ENCODE data around the gene RBCK1. TPM values are rescaled to one million over a fixed set of nuclear protein-coding genes. Genes with fewer than 3 reads are reported as not detected.
A peak's percentile ranks its signal among the peaks of the same experiment; 100 is the strongest.

Gene RBCK1
- total RNA-seq, 4 donors from 2014 or later, result 57.9 to 86.3 (median 64.6) TPM

DNA sequence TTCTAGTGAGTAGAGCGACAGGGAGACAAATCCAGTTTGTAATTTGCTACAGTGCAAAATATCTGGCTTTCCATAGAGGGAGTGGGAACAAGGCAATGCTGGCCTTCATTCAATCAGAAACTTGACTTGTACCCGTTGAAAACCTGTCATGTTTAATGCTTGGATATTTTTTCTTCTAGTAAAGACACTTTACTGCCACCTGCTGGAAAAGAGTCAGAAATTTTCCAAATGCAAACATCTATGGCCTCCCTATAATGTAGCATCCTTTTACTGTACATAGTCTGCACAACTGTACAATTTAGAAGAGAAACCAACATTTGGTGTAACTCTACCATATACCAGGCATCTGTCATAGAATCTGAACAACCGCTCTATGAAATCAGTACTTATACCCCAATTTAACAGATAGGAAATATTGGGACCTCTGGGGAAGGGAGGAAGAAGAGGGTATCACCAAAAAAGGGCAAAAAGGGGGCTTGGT is 70.9 kb downstream of the RBCK1 start:
- intact Hi-C loops (cut with DNase I; ENCODE audit: low total_unique reads), result loop anchor here (5.0 kb wide), 1 partner anchor 127 kb away; no protein-coding TSS in a partner anchor
- H3K27ac ChIP-seq, result no peak overlapping the region
- no peaks in the 10 kb centered on the region for H3K4me1 ChIP-seq
- H3K27me3 ChIP-seq, result no peaks in the 10 kb centered on the region
- no peaks in the 10 kb centered on the region for H3K9me3 ChIP-seq
- TF ChIP-seq, protein P1, sequence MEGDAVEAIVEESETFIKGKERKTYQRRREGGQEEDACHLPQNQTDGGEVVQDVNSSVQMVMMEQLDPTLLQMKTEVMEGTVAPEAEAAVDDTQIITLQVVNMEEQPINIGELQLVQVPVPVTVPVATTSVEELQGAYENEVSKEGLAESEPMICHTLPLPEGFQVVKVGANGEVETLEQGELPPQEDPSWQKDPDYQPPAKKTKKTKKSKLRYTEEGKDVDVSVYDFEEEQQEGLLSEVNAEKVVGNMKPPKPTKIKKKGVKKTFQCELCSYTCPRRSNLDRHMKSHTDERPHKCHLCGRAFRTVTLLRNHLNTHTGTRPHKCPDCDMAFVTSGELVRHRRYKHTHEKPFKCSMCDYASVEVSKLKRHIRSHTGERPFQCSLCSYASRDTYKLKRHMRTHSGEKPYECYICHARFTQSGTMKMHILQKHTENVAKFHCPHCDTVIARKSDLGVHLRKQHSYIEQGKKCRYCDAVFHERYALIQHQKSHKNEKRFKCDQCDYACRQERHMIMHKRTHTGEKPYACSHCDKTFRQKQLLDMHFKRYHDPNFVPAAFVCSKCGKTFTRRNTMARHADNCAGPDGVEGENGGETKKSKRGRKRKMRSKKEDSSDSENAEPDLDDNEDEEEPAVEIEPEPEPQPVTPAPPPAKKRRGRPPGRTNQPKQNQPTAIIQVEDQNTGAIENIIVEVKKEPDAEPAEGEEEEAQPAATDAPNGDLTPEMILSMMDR (IDR thresholded peaks at IDR 0.05), result peak; percentile 48 to 56 (median 52)
- no peak for TF ChIP-seq POLR2A (IDR thresholded peaks at IDR 0.05)
- no peaks in the 10 kb centered on the region for H3K36me3 ChIP-seq
- no peak for DNase-seq
- H3K4me3 ChIP-seq, result no peak overlapping the region

DNA sequence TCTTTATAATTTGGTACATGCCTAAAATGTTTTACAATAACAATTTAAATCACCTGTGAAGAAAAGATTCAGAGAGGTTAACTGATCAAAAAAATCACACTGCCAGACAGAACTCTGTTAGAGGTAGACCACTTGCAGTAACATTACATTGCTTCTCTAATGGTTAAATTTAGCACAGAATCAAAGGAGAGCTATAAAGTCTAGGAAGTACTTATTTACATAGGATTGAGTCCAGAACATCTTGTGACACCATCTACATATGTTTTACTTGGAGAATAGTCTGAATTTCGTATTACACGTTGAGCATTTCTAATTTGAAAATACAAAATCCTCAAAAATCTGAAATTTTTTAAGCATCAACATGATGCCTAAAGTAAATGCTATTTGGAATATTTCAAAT is 71.4 kb downstream of the RBCK1 start:
- intact Hi-C loops (cut with DNase I; ENCODE audit: low total_unique reads), result loop anchor here (5.0 kb wide), 1 partner anchor 127 kb away; no protein-coding TSS in a partner anchor
- no peaks in the 10 kb centered on the region for H3K27me3 ChIP-seq
- DNase-seq, result no peak
- H3K4me3 ChIP-seq, result no peak overlapping the region
- no peaks in the 10 kb centered on the region for H3K9me3 ChIP-seq
- H3K4me1 ChIP-seq, result no peaks in the 10 kb centered on the region
- no peak overlapping the region for H3K27ac ChIP-seq
- no peaks in the 10 kb centered on the region for H3K36me3 ChIP-seq
- TF ChIP-seq, protein P1 (IDR thresholded peaks at IDR 0.05), result no peak
- no peak for TF ChIP-seq POLR2A (IDR thresholded peaks at IDR 0.05)

DNA sequence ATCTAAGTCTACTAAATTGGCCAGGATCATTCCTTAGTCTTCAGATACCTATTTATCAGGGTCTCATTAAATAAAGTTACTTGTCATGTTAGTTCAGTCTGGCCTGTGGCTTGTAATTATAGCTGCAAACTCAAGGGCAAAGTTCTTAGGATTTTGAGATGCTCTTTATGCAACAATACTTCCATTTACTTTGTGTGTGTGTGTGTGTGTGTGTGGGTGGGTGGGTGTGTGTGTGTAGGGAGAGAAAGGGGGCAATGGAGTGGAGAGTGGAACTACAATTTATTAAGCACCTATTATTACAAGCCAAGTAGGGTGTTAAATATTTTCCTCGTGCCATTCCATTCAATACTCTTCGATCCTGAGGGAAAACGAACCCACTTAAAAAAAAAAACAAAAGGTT is 71.9 kb downstream of the RBCK1 start:
- Histone ChIP-seq H3K9me3 (no peaks in the 10 kb centered on the region), H3K27me3 (no peaks in the 10 kb centered on the region), H3K27ac (no peak overlapping the region), H3K4me3 (no peak overlapping the region), H3K4me1 (no peaks in the 10 kb centered on the region), H3K36me3 (no peaks in the 10 kb centered on the region)
- TF ChIP-seq, protein P1 (IDR thresholded peaks at IDR 0.05), result no peak
- no peak for TF ChIP-seq POLR2A (IDR thresholded peaks at IDR 0.05)
- no peak for DNase-seq
- intact Hi-C loops (cut with DNase I; ENCODE audit: low total_unique reads), result no loop called here

DNA sequence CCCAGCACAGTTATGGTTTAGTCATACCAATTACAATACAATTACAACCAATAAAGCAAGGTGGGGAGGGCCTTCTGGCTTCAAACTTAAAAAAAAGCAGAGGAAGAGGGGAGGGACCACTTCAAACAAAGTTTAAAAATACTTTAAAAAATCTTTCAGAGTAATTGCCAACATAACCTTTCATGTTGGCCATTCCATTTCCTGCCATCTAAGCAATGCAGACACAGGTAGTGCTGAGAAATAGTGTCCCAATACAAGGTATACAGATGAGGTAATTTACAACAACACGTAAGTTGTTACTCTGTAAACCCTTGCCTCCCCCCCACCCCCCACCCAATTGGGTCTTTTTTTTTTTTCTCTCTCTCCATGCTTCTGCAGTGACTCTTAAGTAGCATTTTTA is 73.1 kb downstream of the RBCK1 start:
- TF ChIP-seq, protein P1 (IDR thresholded peaks at IDR 0.05), result no peak
- no peak for TF ChIP-seq POLR2A (IDR thresholded peaks at IDR 0.05)
- no peaks in the 10 kb centered on the region for H3K27me3 ChIP-seq
- H3K27ac ChIP-seq, result no peak overlapping the region
- no peak overlapping the region for H3K4me3 ChIP-seq
- no peak for DNase-seq
- no peaks in the 10 kb centered on the region for H3K9me3 ChIP-seq
- no peaks in the 10 kb centered on the region for H3K4me1 ChIP-seq
- intact Hi-C loops (cut with DNase I; ENCODE audit: low total_unique reads), result no loop called here
- H3K36me3 ChIP-seq, result no peaks in the 10 kb centered on the region

Small RNAs within 50 kb of the gene (small RNA-seq; reads per million reads assigned to genes)
- gene RF00019, result not detected

Other genes starting within 250 kb of the RBCK1 start
- gene DEFB128, start 218.6 kb upstream of the RBCK1 start, total RNA-seq, result not detected
- gene DEFB129, start 181.0 kb upstream of the RBCK1 start, total RNA-seq, result not detected
- not detected for gene DEFB132, start 150.6 kb upstream of the RBCK1 start, total RNA-seq
- gene C20orf96, start 117.5 kb upstream of the RBCK1 start, total RNA-seq, result 10 to 100 TPM in 2 of 4 donors, 1 to 10 TPM in 2; 2.8 to 18.2 (median 11.2) TPM
- 10 to 100 TPM in 3 of 4 donors, 1 to 10 TPM in 1; 3.3 to 56.7 (median 19.2) TPM for gene ZCCHC3, start 110.7 kb upstream of the RBCK1 start, total RNA-seq
- gene SOX12, start 82.7 kb upstream of the RBCK1 start, total RNA-seq, result 10 to 100 TPM in 1 of 4 donors, 1 to 10 TPM in 3; 2.4 to 21.9 (median 7.4) TPM
- 10 to 100 TPM; 10.2 to 65.6 (median 28.7) TPM for gene NRSN2, start 61.2 kb upstream of the RBCK1 start, total RNA-seq
- gene TRIB3, start 27.5 kb upstream of the RBCK1 start, total RNA-seq, result 1 to 10 TPM; 1.8 to 8.4 (median 3.9) TPM
- 10 to 100 TPM; 11.0 to 44.0 (median 35.8) TPM for gene TBC1D20, start 54.2 kb downstream of the RBCK1 start, total RNA-seq
- gene CSNK2A1, start 135.5 kb downstream of the RBCK1 start, total RNA-seq, result 100 to 1,000 TPM in 2 of 4 donors, 10 to 100 TPM in 2; 48.2 to 207 (median 85.8) TPM
- 1 to 10 TPM in 1 of 4 donors, under 1 TPM in 2, not detected in 1; 0.51 to 1.0 (median 0.97) TPM for gene TCF15, start 202.0 kb downstream of the RBCK1 start, total RNA-seq
- 10 to 100 TPM in 3 of 4 donors, 1 to 10 TPM in 1; 6.1 to 33.2 (median 16.6) TPM for gene SRXN1, start 244.9 kb downstream of the RBCK1 start, total RNA-seq